ENCODE results near the gene MRPL21.
"Not testable (repeated sequence)": the region's sequence is repeated elsewhere in the genome, so short reads cannot be mapped to it uniquely, and the experiment has no call there.

Gene MRPL21

GRCh38 chr11:68905421-68906360, 2.1 kb upstream of the MRPL21 start:
- no peak for DNase-seq

GRCh38 chr11:68904248-68904847, 716 bp upstream of the MRPL21 start:
- no peak for DNase-seq

GRCh38 chr11:68900835-68901381, 2.7 kb downstream of the MRPL21 start:
- no peak for DNase-seq

GRCh38 chr11:68897441-68897840, 6.2 kb downstream of the MRPL21 start:
- no peak for DNase-seq

- no peak for DNase-seq
These were observed 7.3 kb downstream of the MRPL21 start for GRCh38 chr11:68896171-68896959.

- DNase-seq, result no peak
These were observed 10.3 kb downstream of the MRPL21 start for GRCh38 chr11:68893282-68893681.

GRCh38 chr11:68892576-68892975, 11.1 kb downstream of the MRPL21 start:
- DNase-seq, result no peak

- no peak for DNase-seq
These were observed 12.2 kb downstream of the MRPL21 start for GRCh38 chr11:68891351-68891948.

GRCh38 chr11:68890490-68891231, 13.0 kb downstream of the MRPL21 start:
- peak; percentile 94 for DNase-seq

GRCh38 chr11:68889948-68890446, 13.6 kb downstream of the MRPL21 start:
- peak; percentile 99 for DNase-seq

- not testable (repeated sequence) for DNase-seq
These were observed 18.8 kb downstream of the MRPL21 start for GRCh38 chr11:68884827-68885226.

- DNase-seq, result no peak
These were observed 21.2 kb downstream of the MRPL21 start for GRCh38 chr11:68882391-68882790.

- DNase-seq, result no peak
These were observed 22.3 kb downstream of the MRPL21 start for GRCh38 chr11:68881320-68881719.

GRCh38 chr11:68880851-68881250, 22.8 kb downstream of the MRPL21 start:
- DNase-seq, result no peak

GRCh38 chr11:68878022-68878421, 25.6 kb downstream of the MRPL21 start:
- no peak for DNase-seq

GRCh38 chr11:68872216-68873003, 31.2 kb downstream of the MRPL21 start:
- peak; percentile 51 for DNase-seq

GRCh38 chr11:68870470-68870869, 33.2 kb downstream of the MRPL21 start:
- DNase-seq, result peak; percentile 17

GRCh38 chr11:68868221-68868835, 35.3 kb downstream of the MRPL21 start:
- no peak for DNase-seq

GRCh38 chr11:68867066-68867465, 36.6 kb downstream of the MRPL21 start:
- no peak for DNase-seq

- DNase-seq, result no peak
These were observed 38.4 kb downstream of the MRPL21 start for GRCh38 chr11:68865241-68865640.

Data from fibroblast of skin of right quadriceps (primary cell).